Epidermal melanocyte (primary cell): ENCODE results near the gene FN3K.
"Not testable (repeated sequence)": the region's sequence is repeated elsewhere in the genome, so short reads cannot be mapped to it uniquely, and the experiment has no call there.

Experiments used
- DNase-seq: peaks from one replicate; pipeline ENCODE4 v3.0.0; 2011; ENCODE audit warnings: low spot score; ENCODE audit not compliant: insufficient read length

Gene FN3K

DNA sequence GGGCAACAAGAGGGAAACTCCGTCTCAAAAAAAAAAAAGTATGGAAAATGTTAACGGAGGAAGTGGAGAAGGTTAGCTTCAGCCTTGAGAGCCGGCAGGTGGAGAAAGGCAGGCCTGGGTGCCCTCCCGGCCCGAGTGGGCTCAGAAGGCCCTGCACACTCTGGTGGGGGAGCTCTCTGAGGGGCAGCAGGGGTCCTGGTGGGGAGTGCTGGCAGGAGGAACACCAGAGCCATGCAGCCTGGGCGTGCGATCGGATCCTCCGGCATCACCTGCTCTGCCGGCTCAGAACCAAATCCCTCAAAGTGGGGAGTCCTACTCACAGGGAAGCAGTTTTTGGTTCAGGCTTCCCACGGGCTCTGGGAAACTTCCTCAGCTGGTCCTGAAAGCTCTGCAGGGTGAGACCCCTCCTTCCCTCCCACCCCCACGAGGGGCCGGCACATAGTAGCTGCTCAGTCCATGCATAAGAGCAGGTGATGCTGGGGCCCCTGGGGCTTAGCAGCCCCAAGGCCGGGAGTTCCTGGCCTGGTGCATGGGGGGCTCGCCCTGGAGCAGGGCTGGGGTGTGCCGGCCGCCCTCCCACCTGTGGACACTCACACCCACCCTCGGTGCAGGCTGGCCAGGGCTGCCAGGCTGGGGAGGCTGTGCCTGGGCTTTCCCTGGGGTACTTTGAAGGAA is 1.2 kb downstream of the FN3K start:
- no peak for DNase-seq

DNA sequence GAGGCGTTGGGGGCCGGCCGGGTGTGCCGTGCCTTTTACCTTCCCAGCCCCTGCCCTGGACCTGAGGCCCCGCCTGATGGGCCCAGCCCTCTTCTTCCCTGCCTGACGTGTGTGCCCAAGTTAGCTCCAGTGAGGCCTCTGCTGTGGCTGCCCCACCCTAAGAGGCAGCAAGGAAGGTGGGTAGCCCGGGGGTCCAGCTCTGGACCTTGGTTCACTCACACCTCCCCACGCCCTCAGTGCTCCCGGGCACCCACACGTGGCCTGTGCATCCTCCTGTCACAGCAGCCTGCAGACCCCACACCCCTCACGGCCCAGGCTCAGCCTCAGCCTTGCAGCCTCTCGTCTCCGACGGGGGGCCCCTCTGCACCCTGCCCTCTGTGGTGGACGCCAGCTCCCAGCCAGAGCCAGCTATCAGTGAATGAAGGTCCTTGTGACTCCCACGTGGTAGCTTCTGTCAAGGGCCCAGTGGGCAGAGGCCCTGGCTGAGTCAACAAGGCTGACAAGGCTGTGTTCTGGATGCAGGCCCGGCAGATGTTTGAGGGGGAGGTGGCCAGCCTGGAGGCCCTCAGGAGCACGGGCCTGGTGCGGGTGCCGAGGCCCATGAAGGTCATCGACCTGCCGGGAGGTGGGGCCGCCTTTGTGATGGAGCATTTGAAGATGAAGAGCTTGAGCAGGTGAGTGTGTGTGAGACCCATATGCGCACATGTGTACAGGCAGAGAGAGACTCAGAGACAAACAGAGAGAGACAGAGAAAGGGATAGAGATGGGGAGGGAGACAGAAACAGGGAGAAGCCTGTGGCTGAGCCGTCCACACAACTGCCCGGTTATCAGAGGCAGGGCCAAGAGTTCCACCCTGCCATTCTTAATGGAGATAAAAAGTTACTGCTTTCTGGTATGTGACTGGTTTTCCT is 2.8 kb downstream of the FN3K start:
- DNase-seq, result no peak

DNA sequence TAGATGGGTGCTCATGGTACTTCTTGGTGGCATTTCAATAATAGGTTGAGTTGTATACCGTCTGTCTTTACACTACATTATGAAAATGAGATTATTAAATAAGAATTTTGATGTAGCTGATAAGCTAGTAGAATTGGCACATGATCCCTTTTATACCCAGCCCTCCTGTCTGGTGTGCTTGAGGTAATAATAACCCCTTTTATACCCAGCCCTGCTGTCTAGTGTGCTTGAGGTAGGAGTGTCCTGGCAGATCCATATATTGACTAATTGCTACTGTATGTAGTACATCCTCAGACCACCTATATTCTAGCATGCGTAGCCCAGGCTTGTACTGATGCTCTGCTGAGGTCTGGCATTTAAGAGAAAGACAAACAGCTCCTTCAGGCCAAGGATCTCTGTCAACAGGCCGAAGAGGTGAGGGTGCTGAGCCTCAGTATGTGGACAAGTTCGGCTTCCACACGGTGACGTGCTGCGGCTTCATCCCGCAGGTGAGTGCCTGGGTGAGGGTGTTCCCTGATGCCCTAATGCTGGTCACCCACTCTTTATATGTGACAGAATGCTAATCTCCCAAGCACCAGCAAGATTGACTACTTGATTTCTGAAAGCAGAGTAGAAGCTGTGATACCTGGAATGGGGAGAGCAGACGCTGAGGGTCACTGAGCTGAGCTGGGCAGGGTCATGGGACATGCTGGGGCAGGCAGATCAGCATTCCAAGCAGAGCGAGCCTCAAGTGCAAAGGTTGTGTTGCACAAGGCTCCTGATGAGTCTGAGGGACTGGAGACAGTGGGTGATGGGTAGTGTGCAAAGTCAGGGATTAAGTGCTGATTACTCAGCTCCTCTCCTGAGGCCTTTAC is 5.7 kb downstream of the FN3K start:
- DNase-seq, result no peak

DNA sequence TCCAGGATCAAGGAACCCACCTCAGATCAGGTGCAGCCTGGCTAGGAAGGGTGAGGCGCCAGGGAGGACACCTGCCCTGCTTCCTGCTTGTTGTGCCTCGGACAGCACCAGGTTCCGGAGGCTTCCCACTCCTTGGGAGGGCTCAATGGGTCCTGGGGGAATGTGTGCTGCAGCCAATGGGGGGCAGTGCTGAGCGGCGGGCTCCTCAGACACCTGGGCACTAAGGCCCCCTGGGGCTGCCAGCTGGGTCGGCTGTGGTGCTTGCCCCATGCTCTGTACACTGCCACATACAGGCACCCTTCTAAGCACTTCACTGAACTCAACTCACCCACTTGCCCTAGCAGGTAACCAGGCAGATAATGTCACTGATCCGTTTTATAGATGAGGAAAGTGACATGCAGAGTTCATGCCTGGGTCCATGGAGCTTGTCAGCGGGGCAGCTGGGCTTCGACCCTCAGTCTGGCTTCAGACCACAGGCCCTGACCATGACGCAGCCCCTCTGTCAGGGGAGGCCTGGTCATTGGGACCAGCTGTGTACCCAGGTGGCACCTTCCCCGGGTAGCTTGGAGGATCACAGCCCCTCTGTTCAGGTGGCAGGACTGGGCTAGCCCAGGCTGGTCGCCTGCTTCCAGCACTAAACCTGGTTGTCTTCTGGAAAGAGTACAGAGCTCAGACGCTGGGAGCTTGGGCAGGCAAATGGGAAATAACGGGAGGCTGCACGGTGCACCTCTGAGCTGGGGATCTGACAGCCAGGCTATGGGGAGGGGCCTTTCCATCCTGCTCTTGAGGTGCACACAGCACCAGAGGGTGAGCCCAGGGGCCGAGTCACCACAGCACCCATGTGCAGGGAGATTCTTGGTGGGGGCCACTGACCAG is 8.2 kb downstream of the FN3K start:
- DNase-seq, result no peak

DNA sequence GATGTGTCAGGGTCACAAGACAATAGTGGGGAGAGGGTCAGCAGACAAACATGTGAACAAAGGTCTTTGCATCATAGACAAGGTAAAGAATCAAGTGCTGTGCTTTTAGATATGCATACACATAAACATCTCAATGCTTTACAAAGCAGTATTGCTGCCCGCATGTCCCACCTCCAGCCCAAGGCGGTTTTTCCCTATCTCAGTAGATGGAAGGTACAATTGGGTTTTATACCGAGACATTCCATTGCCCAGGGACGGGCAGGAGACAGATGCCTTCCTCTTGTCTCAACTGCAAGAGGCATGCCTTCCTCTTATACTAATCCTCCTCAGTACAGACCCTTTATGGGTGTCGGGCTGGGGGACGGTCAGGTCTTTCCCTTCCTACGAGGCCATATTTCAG is 9.3 kb downstream of the FN3K start:
- not testable (repeated sequence) for DNase-seq

DNA sequence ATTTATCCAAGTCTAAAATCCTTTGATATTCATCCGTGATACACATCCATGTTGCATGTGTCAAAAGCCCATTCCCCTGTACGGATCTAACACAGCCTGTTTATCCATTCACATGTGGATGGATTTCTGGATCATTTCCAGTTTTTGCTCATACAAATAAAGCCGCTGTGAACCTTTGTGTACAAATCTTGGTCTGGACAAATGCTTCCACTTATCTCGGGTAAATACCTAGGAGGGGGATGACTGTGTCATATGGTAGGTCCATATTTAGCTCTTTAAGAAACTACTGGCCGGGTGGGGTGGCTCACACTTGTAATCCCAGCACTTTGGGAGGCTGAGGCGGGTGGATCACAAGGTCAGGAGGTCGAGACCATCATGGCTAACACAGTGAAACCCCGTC is 10.1 kb downstream of the FN3K start:
- no peak for DNase-seq

DNA sequence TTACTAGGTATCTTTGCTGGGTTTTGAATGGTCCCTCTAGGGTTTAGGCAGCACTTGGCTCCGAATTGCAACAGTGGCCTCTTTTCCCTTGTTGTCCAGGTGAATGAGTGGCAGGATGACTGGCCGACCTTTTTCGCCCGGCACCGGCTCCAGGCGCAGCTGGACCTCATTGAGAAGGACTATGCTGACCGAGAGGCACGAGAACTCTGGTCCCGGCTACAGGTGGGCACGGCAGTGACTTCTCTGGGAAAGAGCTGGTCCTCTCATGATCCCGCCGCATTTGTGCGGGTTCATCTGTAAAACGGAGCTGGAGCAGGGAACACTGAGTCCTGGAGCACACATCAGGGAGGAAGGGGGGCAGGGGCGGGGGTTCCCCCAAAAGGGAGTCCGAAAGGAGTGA is 13.3 kb downstream of the FN3K start:
- DNase-seq, result no peak

DNA sequence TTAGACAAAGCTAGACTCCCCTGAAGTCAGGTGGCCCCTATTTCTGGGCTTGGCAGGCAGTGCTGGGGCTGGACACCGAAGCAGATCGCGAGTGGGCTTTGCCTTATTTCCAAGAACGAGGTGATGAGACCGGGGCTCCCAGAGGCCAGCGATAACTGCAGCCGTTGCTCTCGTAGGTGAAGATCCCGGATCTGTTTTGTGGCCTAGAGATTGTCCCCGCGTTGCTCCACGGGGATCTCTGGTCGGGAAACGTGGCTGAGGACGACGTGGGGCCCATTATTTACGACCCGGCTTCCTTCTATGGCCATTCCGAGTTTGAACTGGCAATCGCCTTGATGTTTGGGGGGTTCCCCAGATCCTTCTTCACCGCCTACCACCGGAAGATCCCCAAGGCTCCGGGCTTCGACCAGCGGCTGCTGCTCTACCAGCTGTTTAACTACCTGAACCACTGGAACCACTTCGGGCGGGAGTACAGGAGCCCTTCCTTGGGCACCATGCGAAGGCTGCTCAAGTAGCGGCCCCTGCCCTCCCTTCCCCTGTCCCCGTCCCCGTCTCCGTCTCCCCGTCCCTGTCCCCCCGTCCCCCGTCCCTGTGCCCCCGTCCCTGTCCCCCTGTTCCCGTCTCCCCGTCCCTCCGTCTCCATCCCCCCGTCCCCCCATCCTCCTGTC is 15.0 kb downstream of the FN3K start:
- DNase-seq, result no peak

DNA sequence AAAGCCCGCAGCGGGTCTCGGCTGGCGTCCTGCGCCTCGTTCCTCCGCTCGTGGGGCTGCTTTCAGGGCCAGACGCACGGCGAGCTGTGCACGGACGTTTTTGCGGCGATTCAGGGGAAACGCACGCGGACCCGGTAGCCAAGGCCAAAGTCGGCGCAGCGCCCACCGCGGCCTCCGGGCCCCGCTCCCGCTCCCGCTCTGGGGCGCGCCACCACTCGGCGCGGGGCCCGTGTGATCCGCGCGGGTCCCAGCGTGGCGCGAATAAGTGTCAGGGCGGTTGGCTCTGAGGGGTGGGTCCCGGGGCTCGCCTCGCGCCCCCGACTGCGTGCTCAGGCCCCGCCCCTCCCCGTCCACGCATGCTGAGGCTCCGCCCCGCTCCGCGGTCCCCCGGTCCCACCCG is 15.8 kb downstream of the FN3K start:
- DNase-seq, result no peak

DNA sequence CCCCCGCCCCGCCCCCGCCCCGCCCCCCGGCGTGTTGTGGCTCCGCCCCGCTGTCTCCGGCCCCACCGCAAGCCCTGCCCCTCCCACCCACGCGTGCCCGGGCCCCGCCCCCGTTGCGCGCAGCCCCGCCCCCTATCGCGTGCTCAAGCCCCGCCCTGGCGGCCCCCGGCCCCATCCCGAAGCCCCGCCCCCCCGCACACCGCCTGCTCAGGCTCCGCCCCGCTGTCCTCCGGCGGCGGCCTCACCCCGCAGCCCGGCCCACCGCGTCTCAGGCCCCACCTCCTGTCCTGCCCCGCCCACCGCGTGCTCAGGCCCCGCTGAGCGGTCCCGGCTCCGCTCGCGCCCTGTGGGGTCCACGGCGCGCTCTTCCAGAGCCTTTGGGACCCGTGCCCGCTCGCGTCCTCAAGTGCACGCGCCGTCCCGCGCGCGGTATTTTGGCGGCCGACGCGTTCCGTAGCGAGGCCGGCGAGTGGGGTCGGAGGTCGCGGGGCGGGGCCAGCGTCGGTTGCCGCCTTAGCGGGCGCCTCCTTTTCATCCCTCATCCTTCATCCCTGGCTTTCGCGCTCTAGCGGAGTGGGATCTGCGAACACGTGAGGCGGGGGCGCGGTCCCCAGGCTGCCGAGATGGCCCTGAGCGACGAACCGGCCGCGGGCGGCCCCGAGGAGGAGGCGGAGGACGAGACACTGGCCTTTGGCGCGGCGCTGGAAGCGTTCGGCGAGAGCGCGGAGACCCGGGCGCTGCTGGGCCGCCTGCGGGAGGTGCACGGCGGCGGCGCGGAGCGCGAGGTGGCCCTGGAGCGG is 16.4 kb downstream of the FN3K start, which contains the start of gene TBCD:
TSS of gene TBCD (plus strand) at position 495 of the 800 bp plus-strand sequence. CDS start at position 624, 129 bp downstream.
- DNase-seq, result peak; percentile 88

DNA sequence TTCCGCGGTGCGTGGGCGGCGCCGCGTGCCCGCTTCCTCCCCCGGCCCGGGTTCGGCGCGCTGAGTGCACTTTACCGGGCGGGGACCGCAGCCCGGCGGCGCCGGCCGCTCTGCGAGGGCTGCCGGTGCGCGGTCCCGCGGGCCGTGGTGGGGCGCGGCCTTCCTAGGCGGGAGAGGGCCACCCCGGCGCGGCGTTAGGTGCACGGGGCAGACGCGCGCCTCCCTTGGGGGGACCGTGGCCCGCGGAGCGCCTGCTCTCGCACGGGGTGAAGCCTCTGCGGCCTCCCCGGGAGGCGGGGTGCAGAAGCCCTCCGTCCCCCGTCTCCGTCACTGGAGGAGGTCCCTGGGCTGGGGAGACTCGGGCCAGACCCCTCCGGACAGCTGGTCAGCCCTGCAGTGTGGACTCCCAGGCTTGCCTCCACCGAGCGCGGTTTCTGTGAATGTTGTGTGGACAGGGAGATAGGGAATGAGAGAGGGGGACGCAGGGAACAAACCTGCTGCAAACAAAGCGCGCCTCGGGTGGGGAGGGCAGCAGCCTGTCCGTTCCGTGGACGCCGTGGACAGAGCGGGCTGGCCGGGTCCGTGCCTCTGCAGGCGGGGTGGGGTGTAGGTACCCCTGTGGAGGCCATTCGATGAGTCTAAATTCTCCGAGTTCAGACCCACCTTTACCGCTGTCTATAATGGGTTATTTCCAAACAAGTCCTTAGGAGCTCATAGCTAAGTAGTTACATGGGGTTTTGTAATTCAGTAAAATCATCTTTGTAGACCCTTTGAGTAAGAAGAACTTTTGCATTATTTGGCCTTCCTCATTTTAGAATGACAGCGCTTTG is 17.2 kb downstream of the FN3K start:
- no peak for DNase-seq

DNA sequence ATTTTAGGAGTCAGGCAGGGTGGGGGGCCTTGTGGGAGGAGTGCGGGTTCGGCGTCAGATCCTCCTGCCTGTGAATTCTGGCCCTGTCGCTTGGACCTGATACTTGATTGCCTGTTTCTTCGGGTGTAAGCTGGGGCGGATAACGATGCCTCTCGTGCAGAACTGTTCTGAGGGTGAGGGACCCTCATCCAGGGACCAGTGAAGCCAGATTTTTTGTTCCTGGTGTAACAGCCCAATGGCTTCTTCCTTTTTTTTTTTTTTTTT is 17.7 kb downstream of the FN3K start:
- no peak for DNase-seq

DNA sequence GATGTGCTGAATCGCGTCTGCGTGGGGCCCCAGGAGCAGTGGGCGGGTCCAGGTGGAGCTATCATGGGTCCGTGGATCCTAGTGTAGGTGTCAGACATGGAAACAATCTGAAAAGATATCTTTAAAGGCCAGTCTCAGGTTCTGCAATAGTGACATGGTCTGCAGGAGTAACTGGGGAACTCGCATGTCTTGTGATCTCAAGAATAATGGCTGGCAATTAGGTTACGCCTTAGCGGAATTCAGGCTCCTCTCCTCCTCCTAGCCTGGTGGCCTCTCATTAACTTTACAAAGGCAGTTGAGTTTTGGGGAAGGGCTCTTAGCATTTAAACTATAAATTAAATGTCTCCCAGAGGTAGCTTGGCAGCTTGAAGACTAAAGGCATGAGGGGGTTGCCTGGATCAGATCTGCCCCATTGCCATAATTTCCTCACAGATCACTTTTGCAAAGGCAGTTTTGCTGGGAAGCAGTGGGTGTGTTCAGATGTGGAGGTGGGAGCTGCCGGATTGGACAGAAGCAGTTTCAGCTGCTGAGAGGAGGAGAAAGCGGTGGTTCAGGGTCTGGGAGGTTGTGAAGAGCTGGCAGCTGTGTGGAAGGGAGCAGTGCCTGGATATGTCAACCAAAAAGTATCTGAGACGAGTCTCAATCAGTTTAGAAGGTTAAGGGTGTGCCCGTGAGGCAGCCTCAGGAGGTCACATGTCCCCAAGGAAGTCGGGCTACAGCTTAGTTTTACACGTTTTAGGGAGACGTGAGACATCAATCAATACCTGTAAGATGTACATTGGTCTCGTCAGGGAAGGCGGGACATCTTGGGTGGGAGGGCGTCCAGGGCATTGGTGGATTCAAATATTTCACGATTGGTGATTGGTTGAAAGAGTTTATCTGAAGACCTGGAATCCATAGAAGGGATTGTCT is 19.1 kb downstream of the FN3K start:
- DNase-seq, result no peak

DNA sequence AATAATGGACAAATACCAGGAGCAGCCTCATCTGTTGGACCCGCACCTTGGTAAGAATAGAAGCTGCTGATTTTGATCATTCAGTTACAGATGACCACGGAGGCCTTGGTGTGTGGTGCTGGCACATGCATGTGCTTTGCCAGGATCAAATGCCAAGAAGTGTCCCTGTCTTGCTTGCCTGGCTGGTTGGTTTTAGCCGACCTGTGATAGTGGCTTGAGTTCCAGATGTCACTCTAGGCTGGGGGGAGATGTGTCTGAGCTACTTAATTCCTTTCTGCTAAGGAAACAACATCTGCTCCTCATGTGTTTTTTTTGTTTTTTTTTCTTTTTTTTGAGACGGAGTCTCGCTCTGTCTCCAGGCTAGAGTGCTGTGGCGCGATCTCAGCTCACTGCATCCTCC is 20.8 kb downstream of the FN3K start:
- DNase-seq, result no peak

DNA sequence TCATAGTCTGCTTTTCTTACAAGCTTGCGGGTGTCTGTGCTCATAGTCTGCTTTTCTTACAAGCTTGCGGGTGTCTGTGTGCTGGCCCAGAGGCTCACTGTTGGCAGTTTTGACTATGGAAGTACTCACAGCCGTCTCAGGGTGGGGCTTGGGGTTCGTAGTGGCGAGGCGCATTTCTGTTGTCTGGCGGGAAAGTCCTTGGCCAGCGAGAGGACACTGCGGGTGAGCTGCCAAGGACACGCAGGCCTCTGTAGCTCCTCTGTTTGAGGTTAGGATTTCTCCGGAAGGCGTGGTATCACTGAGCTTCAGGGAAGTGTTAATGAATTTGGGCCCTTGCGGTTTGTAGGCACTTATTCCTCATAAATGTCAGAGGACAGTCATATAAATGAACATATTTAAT is 30.0 kb downstream of the FN3K start:
- no peak for DNase-seq

DNA sequence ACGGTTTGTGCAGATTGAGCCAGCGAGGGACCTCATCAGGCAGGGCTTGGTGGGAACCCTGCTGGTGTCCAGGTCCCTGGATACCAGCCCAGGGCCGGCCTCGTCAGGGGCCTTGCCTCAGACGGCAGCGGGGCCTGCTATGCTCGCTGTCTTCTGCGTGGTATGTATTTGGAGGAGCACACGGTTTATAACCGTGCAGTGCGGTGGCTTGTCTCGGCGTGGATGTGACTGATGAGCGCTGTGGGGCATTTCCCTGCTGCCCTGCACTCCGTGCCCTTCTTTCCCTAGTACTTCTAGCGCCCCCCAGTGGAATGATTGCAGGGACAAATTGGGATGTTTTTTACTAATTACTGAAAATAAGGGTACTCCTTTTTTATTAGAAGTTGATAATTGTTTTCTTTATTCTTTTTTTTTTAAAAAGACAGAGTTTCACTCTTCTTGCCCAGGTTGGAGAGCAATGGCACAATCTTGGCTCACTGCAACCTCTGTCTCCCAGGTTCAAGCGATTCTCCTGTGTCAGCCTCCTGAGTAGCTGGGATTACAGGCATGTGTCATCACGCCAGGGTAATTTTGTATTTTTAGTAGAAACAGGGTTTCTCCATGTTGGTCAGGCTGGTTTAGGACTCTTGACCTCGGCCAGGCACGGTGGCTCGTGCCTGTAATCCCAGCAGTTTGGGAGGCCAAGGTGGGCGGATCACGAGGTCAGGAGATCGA is 31.8 kb downstream of the FN3K start:
- DNase-seq, result peak; percentile 54

DNA sequence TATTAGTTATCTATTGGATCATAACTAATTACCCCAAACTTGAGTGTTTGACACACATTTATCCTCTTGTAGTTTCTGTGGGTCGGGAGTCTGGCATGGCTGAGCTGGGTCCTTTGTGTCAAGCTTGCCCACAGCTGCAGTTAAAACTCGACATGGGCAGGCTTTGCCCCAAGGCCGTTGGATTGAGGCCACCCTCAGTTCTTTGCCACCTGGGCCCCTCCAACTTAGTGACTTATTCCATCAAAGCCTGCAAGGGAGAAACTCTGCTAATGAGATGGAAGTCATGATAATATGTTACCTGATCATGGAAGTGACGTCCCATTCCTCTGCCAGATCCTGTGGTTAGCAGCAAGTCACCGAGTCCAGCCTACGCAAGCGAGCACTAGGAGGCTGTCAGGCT is 33.6 kb downstream of the FN3K start:
- no peak for DNase-seq
